Ovary (tissue), 9 donors: Measurements from ENCODE around the gene PLEKHJ1. TPM values are rescaled to one million over a fixed set of nuclear protein-coding genes. Genes with fewer than 3 reads are reported as not detected.
"Not testable (repeated sequence)": the region's sequence is repeated elsewhere in the genome, so short reads cannot be mapped to it uniquely, and the experiment has no call there.

Experiments used
- DNase-seq, 5 donors: peaks; one replicate each; pipeline ENCODE4 v3.0.0-alpha.2; 2019 to 2020
- H3K27ac ChIP-seq, 2 donors: fragments of 200-600 bp; one replicate each; pipeline versions ENCODE4 v1.5.1 to v1.8.0; 2019 to 2022
- H3K27me3 ChIP-seq: fragments of 200-600 bp; one replicate; pipeline ENCODE4 v1.8.0; 2022
- H3K36me3 ChIP-seq: fragments of 200-600 bp; sonication (generic); one replicate; pipeline ENCODE4 v1.5.1; 2019
- H3K4me1 ChIP-seq: one replicate; pipeline ENCODE4 v1.8.1; 2013; ENCODE audit warnings: mild to moderate bottlenecking, moderate library complexity; ENCODE audit not compliant: insufficient read depth
- H3K4me3 ChIP-seq: fragments of 200-600 bp; sonication (generic); one replicate; pipeline ENCODE4 v1.5.1; 2017
- H3K9me3 ChIP-seq, 2 donors: fragments of 200-600 bp in 1 of 2; sonication (generic) in 1 of 2; one replicate each; pipeline versions ENCODE4 v1.5.1 to v1.8.1; 2013 to 2019; ENCODE audit warnings: mild to moderate bottlenecking in 1 of 2, moderate library complexity in 1 of 2
- CTCF ChIP-seq, 3 donors: fragments of 450-650 bp in 2 of 3; fragments of 200-600 bp in 1 of 3; IDR thresholded peaks; one replicate each; pipeline versions ENCODE4 v1.5.1 to v1.8.0; 2016 to 2022; ENCODE audit warnings: antibody characterized with exemption in 3 of 3, mild to moderate bottlenecking in 1 of 3
- EP300 ChIP-seq: sonication (generic); formaldehyde crosslinking; IDR thresholded peaks from one replicate; pipeline ENCODE4 v1.6.1; 2017; ENCODE audit warnings: antibody characterized with exemption
- POLR2A ChIP-seq: fragments of 450-650 bp; IDR thresholded peaks from one replicate; pipeline ENCODE4 v1.6.1; 2017; ENCODE audit warnings: antibody characterized with exemption, mild to moderate bottlenecking, moderate library complexity
- WGBS, 3 donors: extraction: QIAGEN DNeasy Blood & Tissue Kit in 1 of 3; methylation state at CpG; one replicate each; pipeline versions ENCODE4 v1.1.5 to v1.1.7; 2013 to 2017; 5-methylcytosine and 5-hydroxymethylcytosine counted together
- intact Hi-C, 4 donors: fragments of 100-400 bp; cut with DNase I; formaldehyde crosslinking; loops; one replicate each; pipeline versions ENCODE4 v1.11.0 to v1.15.1; 2022 to 2023
- polyA plus RNA-seq, 2 donors: library from polyadenylated mRNA; stranded (reverse); fragments of 200-250 nt in 1 of 2; fragments of 350-450 nt in 1 of 2; fragmentation: Illumina TruSeq in 1 of 2; extraction: RNeasy Lipid Tissue Mini Kit (QIAGEN cat#74804) in 1 of 2; gene quantifications; one replicate each; pipeline ENCODE4 v1.2.3, GENCODE V29; 2013 to 2014
- total RNA-seq, 7 donors: library from RNA; depleted of rRNA in 2 of 7; stranded (reverse); fragments of >200 nt in 2 of 7; fragmentation: NEBNext Ultra II Directional in 3 of 7; extraction: Animal tissue kit (Norgen Biotek cat#: 25700) in 3 of 7; gene quantifications; one replicate each; pipeline versions ENCODE4 v1.1.0 to v1.2.4, GENCODE V29; 2016 to 2023
- donor health status: DM: no; HTN: no; CAD: no; lungs with moderate emphysema.
- donor health status: DM: no; HTN: no; CAD: no.
- donor health status: Bipolar disorder and iron deficiency.
- donor health status: DM: yes; HTN: yes; CAD: no.
- donor health status: DM: no; HTN: no; CAD: no.
- donor health status: DM: yes; HTN: yes; CAD: no.

Gene PLEKHJ1
- total and polyA plus RNA-seq, 9 donors, result 17.1 to 57.9 (median 46.8) TPM

GRCh38 chr19:2201473-2202148 is 34.5 kb downstream of the PLEKHJ1 start:
- no peak for DNase-seq
- no peak overlapping the region for H3K27ac ChIP-seq
- H3K9me3 ChIP-seq, result no peaks in the 10 kb centered on the region
- H3K4me3 ChIP-seq, result no peak overlapping the region
- H3K27me3 ChIP-seq, result no peaks in the 10 kb centered on the region
- H3K36me3 ChIP-seq, result no peaks in the 10 kb centered on the region
- no peak for TF ChIP-seq CTCF (IDR thresholded peaks at IDR 0.05)
- TF ChIP-seq POLR2A, result no peak
- no peak for TF ChIP-seq EP300
- WGBS, 3 donors, result 91 to 93% (median 93%) methylated on average over 21 of the region's 21 CpGs
- H3K4me1 ChIP-seq, result peaks cover 2% of the 10 kb centered on the region
- intact Hi-C loops, result no loop called here

GRCh38 chr19:2200624-2201294 is 35.4 kb downstream of the PLEKHJ1 start:
- H3K27ac ChIP-seq, DNase-seq, H3K9me3 ChIP-seq, H3K27me3 ChIP-seq, intact Hi-C loops, H3K4me3 ChIP-seq, H3K4me1 ChIP-seq, H3K36me3 ChIP-seq: not testable (repeated sequence)
- WGBS, 3 donors, result 92 to 94% (median 93%) methylated on average over 50 of the region's 50 CpGs

- intact Hi-C loops, result no loop called here
- Histone ChIP-seq H3K27ac (no peak overlapping the region), H3K4me1 (peaks cover 2% of the 10 kb centered on the region), H3K36me3 (no peaks in the 10 kb centered on the region), H3K27me3 (no peaks in the 10 kb centered on the region), H3K9me3 (no peaks in the 10 kb centered on the region), H3K4me3 (no peak overlapping the region)
- no peak for DNase-seq
- no peak for TF ChIP-seq POLR2A
- TF ChIP-seq CTCF (IDR thresholded peaks at IDR 0.05), result no peak
- WGBS, 3 donors, result 91 to 95% (median 93%) methylated on average over 37 of the region's 37 CpGs
Measured at GRCh38 chr19:2199861-2200623, 36.1 kb downstream of the PLEKHJ1 start.

GRCh38 chr19:2199215-2199614 is 36.9 kb downstream of the PLEKHJ1 start:
- Histone ChIP-seq H3K27me3 (no peaks in the 10 kb centered on the region), H3K4me3 (no peak overlapping the region), H3K9me3 (no peaks in the 10 kb centered on the region), H3K36me3 (no peaks in the 10 kb centered on the region), H3K4me1 (peaks cover 2% of the 10 kb centered on the region), H3K27ac (no peak overlapping the region)
- no peak for DNase-seq
- intact Hi-C loops, result no loop called here
- TF ChIP-seq EP300 (no peak), POLR2A (no peak), CTCF (IDR thresholded peaks at IDR 0.05) (no peak)
- 82 to 89% (median 84%) methylated on average over 11 to 18 of the region's 18 CpGs for WGBS, 3 donors

GRCh38 chr19:2198317-2198716 is 37.8 kb downstream of the PLEKHJ1 start:
- intact Hi-C loops, result no loop called here
- TF ChIP-seq POLR2A, result no peak
- TF ChIP-seq CTCF (IDR thresholded peaks at IDR 0.05), result no peak
- no peak for TF ChIP-seq EP300
- 64 to 72% (median 71%) methylated on average over 19 to 22 of the region's 22 CpGs for WGBS, 3 donors

More at GRCh38 chr19:2198317-2198716, 37.8 kb downstream of the PLEKHJ1 start:
- Histone ChIP-seq H3K4me1 (no peaks in the 10 kb centered on the region), H3K4me3 (no peak overlapping the region), H3K27me3 (no peaks in the 10 kb centered on the region), H3K9me3 (no peaks in the 10 kb centered on the region), H3K36me3 (no peaks in the 10 kb centered on the region), H3K27ac (no peak overlapping the region)
- no peak for DNase-seq
